Keratinocyte (primary cell): ENCODE measurements around the gene DNAH10. TPM values are rescaled to one million over a fixed set of nuclear protein-coding genes. Genes with fewer than 3 reads are reported as not detected.

Source experiments
- DNase-seq: peaks from one replicate; pipeline ENCODE4 v3.0.0-alpha.2; 2011; ENCODE audit warnings: low read depth, missing footprints, low spot score
- FAIRE-seq: peaks from 2 replicates; lab custom pipeline; 2011; peaks lifted over from hg19 to GRCh38; lab: Jason Lieb, UNC
- H2AFZ ChIP-seq: 2 replicates; pipeline ENCODE4 v1.6.0; 2012; ENCODE audit warnings: low read length, control low read depth, inconsistent platforms; ENCODE audit not compliant: control insufficient read depth
- H3K27ac ChIP-seq: 2 replicates; pipeline ENCODE4 v1.5.1; 2011; ENCODE audit warnings: low read length; ENCODE audit not compliant: control insufficient read depth, insufficient read depth
- H3K27me3 ChIP-seq: 3 replicates; pipeline ENCODE4 v1.6.0; 2011; ENCODE audit warnings: low read length; ENCODE audit not compliant: control insufficient read depth, insufficient read depth; ENCODE audit errors: extremely low read depth
- H3K36me3 ChIP-seq, 2 experiments: 2 replicates in 1 of 2; 3 replicates in 1 of 2; pipeline ENCODE4 v1.5.1; 2011; ENCODE audit warnings: low read length in 2 of 2, mild to moderate bottlenecking in 1 of 2; ENCODE audit not compliant: control insufficient read depth in 2 of 2, insufficient read depth in 2 of 2; ENCODE audit errors: extremely low read depth in 1 of 2
- H3K4me1 ChIP-seq: 3 replicates; pipeline ENCODE4 v1.5.1; 2011; ENCODE audit warnings: low read length; ENCODE audit not compliant: control insufficient read depth, insufficient read depth; ENCODE audit errors: extremely low read depth
- H3K4me2 ChIP-seq: 3 replicates; pipeline ENCODE4 v1.6.0; 2011; ENCODE audit warnings: low read depth, low read length; ENCODE audit not compliant: control insufficient read depth, insufficient read depth; ENCODE audit errors: extremely low read depth
- H3K4me3 ChIP-seq, 3 experiments: fragments of 200-600 bp in 1 of 3; sonication (generic) in 1 of 3; 2 replicates in 2 of 3; 3 replicates in 1 of 3; pipeline ENCODE4 v1.5.1; 2011 to 2016; ENCODE audit warnings: low read length in 3 of 3, mild to moderate bottlenecking in 3 of 3, control low read depth in 2 of 3, inconsistent platforms in 1 of 3, low read depth in 1 of 3, mixed read lengths in 1 of 3, mixed run types in 1 of 3, moderate library complexity in 1 of 3; ENCODE audit not compliant: control insufficient read depth in 2 of 3, insufficient read depth in 2 of 3; ENCODE audit errors: extremely low read depth in 1 of 3
- H3K79me2 ChIP-seq: 2 replicates; pipeline ENCODE4 v1.6.0; 2012; ENCODE audit warnings: low read length; ENCODE audit not compliant: control insufficient read depth, insufficient read depth
- H3K9ac ChIP-seq: 3 replicates; pipeline ENCODE4 v1.6.0; 2011; ENCODE audit warnings: low read length; ENCODE audit not compliant: control insufficient read depth, insufficient read depth; ENCODE audit errors: extremely low read depth
- H3K9me1 ChIP-seq: 3 replicates; pipeline ENCODE4 v1.6.0; 2011; ENCODE audit warnings: low read length; ENCODE audit not compliant: control insufficient read depth, insufficient read depth; ENCODE audit errors: extremely low read depth
- H3K9me3 ChIP-seq: 2 replicates; pipeline ENCODE4 v1.5.1; 2012; ENCODE audit warnings: low read depth, low read length; ENCODE audit not compliant: control insufficient read depth
- H4K20me1 ChIP-seq: 3 replicates; pipeline ENCODE4 v1.6.0; 2011; ENCODE audit warnings: low read length; ENCODE audit not compliant: control insufficient read depth, insufficient read depth; ENCODE audit errors: extremely low read depth
- CTCF ChIP-seq, 3 experiments: IDR thresholded peaks in 1 of 3; conservative IDR thresholded peaks in 1 of 3; optimal IDR thresholded peaks in 1 of 3; 2 replicates in 2 of 3; 3 replicates in 1 of 3; pipeline versions ENCODE3 to v1.5.1; 2011; ENCODE audit warnings: low read length in 3 of 3, mild to moderate bottlenecking in 3 of 3, moderate library complexity in 2 of 3, control low read depth in 1 of 3, inconsistent platforms in 1 of 3; ENCODE audit not compliant: insufficient read depth in 2 of 3; ENCODE audit errors: extremely low read depth in 1 of 3
- EZH2 ChIP-seq: IDR thresholded peaks from one replicate; pipeline ENCODE4 v1.6.1; 2012; ENCODE audit warnings: inconsistent platforms, mild to moderate bottlenecking, low read length, moderate library complexity
- dilution Hi-C: fragments of 300-500 bp; cut with MboI; formaldehyde crosslinking; loops from one replicate; pipeline ENCODE4 v1.7.0; 2020; ENCODE audit warnings: low sequenced_read_pairs; ENCODE audit not compliant: extremely low pct_ligation_motif_present
- polyA plus RNA-seq, 5 experiments: library from polyadenylated mRNA; depleted of rRNA in 3 of 5; stranded (reverse) in 3 of 5; stranded (forward) in 1 of 5; unstranded in 1 of 5; fragments of >200 nt; gene quantifications; 1 replicate in 1 of 5; 2 replicates in 3 of 5; 3 replicates in 1 of 5; pipeline versions ENCODE4 v1.2.1 to v1.2.3, GENCODE V29; 2011 to 2012; ENCODE audit warnings: missing spikeins in 2 of 5, low read depth in 1 of 5, low replicate concordance in 1 of 5

The DNAH10 gene
- polyA plus RNA-seq, 1 donor (not counting 4 experiments of a cell fraction or from before 2014, with no cell fraction given), result 0.08 TPM

GRCh38 chr12:123816896-123817537, 54.9 kb downstream of the DNAH10 start:
- Histone ChIP-seq H3K9me3 (no peaks in the 10 kb centered on the region), H3K9ac (no peak overlapping the region), H3K36me3 (no peaks in the 10 kb centered on the region), H3K27me3 (no peaks in the 10 kb centered on the region), H3K4me3 (no peak overlapping the region), H4K20me1 (no peaks in the 10 kb centered on the region), H3K9me1 (no peaks in the 10 kb centered on the region), H3K4me2 (no peak overlapping the region), H2AFZ (no peak overlapping the region), H3K27ac (no peak overlapping the region), H3K79me2 (no peaks in the 10 kb centered on the region), H3K4me1 (no peaks in the 10 kb centered on the region)
- FAIRE-seq, result no peak
- dilution Hi-C loops, result no loop called here
- no peak for DNase-seq
- TF ChIP-seq CTCF (optimal IDR thresholded peaks at IDR 0.05 in 1 of 3, IDR thresholded peaks at IDR 0.05 in 1 of 3, conservative IDR thresholded peaks at IDR 0.05 in 1 of 3; ENCODE audit: extremely low read depth in 1 of 3, insufficient read depth in 2 of 3, low read length in 3 of 3) (no peak), EZH2 (no peak)

GRCh38 chr12:123822804-123823203, 60.7 kb downstream of the DNAH10 start:
- Histone ChIP-seq H3K79me2 (no peaks in the 10 kb centered on the region), H3K9me3 (no peaks in the 10 kb centered on the region), H3K36me3 (no peaks in the 10 kb centered on the region), H4K20me1 (no peaks in the 10 kb centered on the region), H3K27me3 (peaks cover 12% of the 10 kb centered on the region), H3K4me3 (no peak overlapping the region), H2AFZ (no peak overlapping the region), H3K27ac (no peak overlapping the region), H3K9ac (no peak overlapping the region), H3K9me1 (no peaks in the 10 kb centered on the region), H3K4me2 (no peak overlapping the region), H3K4me1 (no peaks in the 10 kb centered on the region)
- dilution Hi-C loops, result no loop called here
- FAIRE-seq (no peak), DNase-seq (no peak)
- TF ChIP-seq EZH2 (no peak), CTCF (optimal IDR thresholded peaks at IDR 0.05 in 1 of 3, IDR thresholded peaks at IDR 0.05 in 1 of 3, conservative IDR thresholded peaks at IDR 0.05 in 1 of 3; ENCODE audit: extremely low read depth in 1 of 3, insufficient read depth in 2 of 3, low read length in 3 of 3) (no peak)
